ENCODE data around the gene HDAC9. TPM values are rescaled to one million over a fixed set of nuclear protein-coding genes. Genes with fewer than 3 reads are reported as not detected.

Gene HDAC9
- total and polyA plus RNA-seq, 8 donors = 1.3 to 12.3 (median 3.5) TPM

GRCh38 chr7:18666107-18666728 is 170.7 kb downstream of the HDAC9 start:
- intact Hi-C loops (cut with DNase I) = no loop called here
- ATAC-seq (peak in 3 of 4 donors; percentile 82 to 90 (median 86)), DNase-seq (peak; percentile 32 to 81 (median 64)), FAIRE-seq (no peak)
- Histone ChIP-seq H3K27me3 (peaks cover 0 to 6% (median 0%) of the 10 kb centered on the region in 4 donors), H3K27ac (no peak overlapping the region), H3K9me3 (no peaks in the 10 kb centered on the region), H3K4me3 (no peak overlapping the region), H3K36me3 (no peaks in the 10 kb centered on the region), H3K4me1 (no peaks in the 10 kb centered on the region)
- TF ChIP-seq CTCF (IDR thresholded peaks at IDR 0.05) = peak; percentile 53 to 84 (median 82)
- WGBS, 2 donors = 12 to 13% methylated on average over 4 of the region's 4 CpGs

- Histone ChIP-seq H3K27ac (no peak overlapping the region), H3K4me3 (no peak overlapping the region), H3K27me3 (peaks cover 0 to 6% (median 0%) of the 10 kb centered on the region in 4 donors), H3K4me1 (no peaks in the 10 kb centered on the region), H3K9me3 (no peaks in the 10 kb centered on the region), H3K36me3 (no peaks in the 10 kb centered on the region)
- WGBS, 2 donors = 40 to 55% methylated on average over 1 of the region's 1 CpG
- no peak for TF ChIP-seq CTCF (IDR thresholded peaks at IDR 0.05)
- DNase-seq (no peak), FAIRE-seq (no peak), ATAC-seq (peak in 1 of 4 donors; percentile 63)
- intact Hi-C loops (cut with DNase I) = no loop called here
These were observed 171.9 kb downstream of the HDAC9 start for GRCh38 chr7:18667466-18667865.

- 49 to 59% methylated on average over 5 of the region's 5 CpGs for WGBS, 2 donors
- no peak for TF ChIP-seq CTCF (IDR thresholded peaks at IDR 0.05)
- Histone ChIP-seq H3K27ac (no peak overlapping the region), H3K36me3 (no peaks in the 10 kb centered on the region), H3K4me3 (no peak overlapping the region), H3K27me3 (peaks cover 0 to 6% (median 0%) of the 10 kb centered on the region in 4 donors), H3K9me3 (no peaks in the 10 kb centered on the region), H3K4me1 (no peaks in the 10 kb centered on the region)
- DNase-seq (no peak), ATAC-seq (no peak), FAIRE-seq (no peak)
- intact Hi-C loops (cut with DNase I) = no loop called here
These were observed 175.6 kb downstream of the HDAC9 start for GRCh38 chr7:18671176-18671575.

- Histone ChIP-seq H3K4me3 (no peak overlapping the region), H3K4me1 (no peaks in the 10 kb centered on the region), H3K27me3 (no peaks in the 10 kb centered on the region), H3K36me3 (no peaks in the 10 kb centered on the region), H3K27ac (no peak overlapping the region), H3K9me3 (no peaks in the 10 kb centered on the region)
- TF ChIP-seq CTCF (IDR thresholded peaks at IDR 0.05) = no peak
- WGBS, 2 donors = 34 to 43% methylated on average over 2 of the region's 2 CpGs
- intact Hi-C loops (cut with DNase I) = no loop called here
- ATAC-seq (no peak), DNase-seq (no peak), FAIRE-seq (no peak)
These were observed 180.0 kb downstream of the HDAC9 start for GRCh38 chr7:18675579-18675978.

- intact Hi-C loops (cut with DNase I) = no loop called here
- no peak for DNase-seq
- Histone ChIP-seq H3K4me1 (no peaks in the 10 kb centered on the region), H3K4me3 (no peak overlapping the region), H3K27me3 (no peaks in the 10 kb centered on the region), H3K9me3 (no peaks in the 10 kb centered on the region), H3K36me3 (no peaks in the 10 kb centered on the region), H3K27ac (no peak overlapping the region)
- no peak for TF ChIP-seq CTCF (IDR thresholded peaks at IDR 0.05)
- 72 to 83% methylated on average over 1 of the region's 1 CpG for WGBS, 2 donors
- no peak for ATAC-seq
- no peak for FAIRE-seq
These were observed 183.7 kb downstream of the HDAC9 start for GRCh38 chr7:18679261-18679660.

Data from pancreas (tissue), 10 donors.